ENCODE results near the gene POLR2L.

DNA sequence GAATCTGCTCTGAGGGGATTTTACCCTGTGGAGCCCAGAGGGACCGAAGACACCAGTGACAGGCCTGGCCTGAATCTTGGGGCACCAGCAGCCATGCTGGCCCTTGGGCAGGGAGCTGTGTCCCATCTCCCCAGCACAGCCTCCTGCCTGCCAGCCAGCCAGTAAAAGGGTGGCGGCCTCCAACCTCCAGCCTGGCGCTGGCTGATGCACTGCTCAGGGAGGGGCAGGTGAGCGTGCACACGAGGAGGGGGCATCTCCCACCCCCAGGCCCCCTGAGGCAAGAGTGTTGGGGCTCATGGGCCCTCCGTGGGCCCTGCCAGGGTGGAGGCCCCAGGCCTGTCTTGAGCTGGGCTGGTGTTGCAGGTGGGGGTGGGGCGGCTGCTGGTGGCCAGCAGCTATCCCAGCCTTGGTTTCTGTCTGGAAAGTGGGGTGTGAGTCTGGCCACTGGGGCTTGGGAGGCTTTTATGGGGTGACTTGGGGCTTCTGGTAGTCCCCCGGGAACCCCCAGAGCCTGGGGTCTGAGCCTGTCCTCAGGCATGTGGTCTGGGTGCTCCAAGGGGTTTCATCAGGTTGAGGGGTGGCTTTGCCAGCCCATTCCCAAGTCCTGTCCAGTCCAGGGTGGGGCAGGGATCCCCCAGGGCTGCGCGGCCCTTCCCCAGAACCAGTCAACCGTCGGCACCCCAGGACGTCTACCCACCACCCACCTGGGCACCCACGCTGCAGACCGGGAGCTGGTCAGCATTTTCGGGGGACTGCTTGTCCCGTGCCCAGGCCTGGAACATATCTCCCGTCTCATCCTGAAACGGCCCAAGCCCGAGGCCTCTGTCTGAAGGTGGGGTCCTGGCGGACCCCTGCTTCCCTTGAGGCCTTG is 18.1 kb upstream of the POLR2L start:
- TF ChIP-seq, protein P1, sequence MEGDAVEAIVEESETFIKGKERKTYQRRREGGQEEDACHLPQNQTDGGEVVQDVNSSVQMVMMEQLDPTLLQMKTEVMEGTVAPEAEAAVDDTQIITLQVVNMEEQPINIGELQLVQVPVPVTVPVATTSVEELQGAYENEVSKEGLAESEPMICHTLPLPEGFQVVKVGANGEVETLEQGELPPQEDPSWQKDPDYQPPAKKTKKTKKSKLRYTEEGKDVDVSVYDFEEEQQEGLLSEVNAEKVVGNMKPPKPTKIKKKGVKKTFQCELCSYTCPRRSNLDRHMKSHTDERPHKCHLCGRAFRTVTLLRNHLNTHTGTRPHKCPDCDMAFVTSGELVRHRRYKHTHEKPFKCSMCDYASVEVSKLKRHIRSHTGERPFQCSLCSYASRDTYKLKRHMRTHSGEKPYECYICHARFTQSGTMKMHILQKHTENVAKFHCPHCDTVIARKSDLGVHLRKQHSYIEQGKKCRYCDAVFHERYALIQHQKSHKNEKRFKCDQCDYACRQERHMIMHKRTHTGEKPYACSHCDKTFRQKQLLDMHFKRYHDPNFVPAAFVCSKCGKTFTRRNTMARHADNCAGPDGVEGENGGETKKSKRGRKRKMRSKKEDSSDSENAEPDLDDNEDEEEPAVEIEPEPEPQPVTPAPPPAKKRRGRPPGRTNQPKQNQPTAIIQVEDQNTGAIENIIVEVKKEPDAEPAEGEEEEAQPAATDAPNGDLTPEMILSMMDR (IDR thresholded peaks at IDR 0.05) = no peak
- no peak for TF ChIP-seq POLR2AphosphoS5 (IDR thresholded peaks at IDR 0.05; ENCODE audit: insufficient read depth in 1 of 2, low read depth in 1 of 2)
- no peak for TF ChIP-seq POLR2A (IDR thresholded peaks at IDR 0.05)
